NCI-H748 (cell line): ENCODE measurements around the gene PDGFA.
A peak's percentile ranks its signal among the peaks of the same experiment; 100 is the strongest.

Experiments
- DNase-seq: peaks from one replicate; lab custom pipeline; 2025; ENCODE audit not compliant: unreplicated experiment; lab: John Stamatoyannopoulos, UW

The PDGFA gene

DNA sequence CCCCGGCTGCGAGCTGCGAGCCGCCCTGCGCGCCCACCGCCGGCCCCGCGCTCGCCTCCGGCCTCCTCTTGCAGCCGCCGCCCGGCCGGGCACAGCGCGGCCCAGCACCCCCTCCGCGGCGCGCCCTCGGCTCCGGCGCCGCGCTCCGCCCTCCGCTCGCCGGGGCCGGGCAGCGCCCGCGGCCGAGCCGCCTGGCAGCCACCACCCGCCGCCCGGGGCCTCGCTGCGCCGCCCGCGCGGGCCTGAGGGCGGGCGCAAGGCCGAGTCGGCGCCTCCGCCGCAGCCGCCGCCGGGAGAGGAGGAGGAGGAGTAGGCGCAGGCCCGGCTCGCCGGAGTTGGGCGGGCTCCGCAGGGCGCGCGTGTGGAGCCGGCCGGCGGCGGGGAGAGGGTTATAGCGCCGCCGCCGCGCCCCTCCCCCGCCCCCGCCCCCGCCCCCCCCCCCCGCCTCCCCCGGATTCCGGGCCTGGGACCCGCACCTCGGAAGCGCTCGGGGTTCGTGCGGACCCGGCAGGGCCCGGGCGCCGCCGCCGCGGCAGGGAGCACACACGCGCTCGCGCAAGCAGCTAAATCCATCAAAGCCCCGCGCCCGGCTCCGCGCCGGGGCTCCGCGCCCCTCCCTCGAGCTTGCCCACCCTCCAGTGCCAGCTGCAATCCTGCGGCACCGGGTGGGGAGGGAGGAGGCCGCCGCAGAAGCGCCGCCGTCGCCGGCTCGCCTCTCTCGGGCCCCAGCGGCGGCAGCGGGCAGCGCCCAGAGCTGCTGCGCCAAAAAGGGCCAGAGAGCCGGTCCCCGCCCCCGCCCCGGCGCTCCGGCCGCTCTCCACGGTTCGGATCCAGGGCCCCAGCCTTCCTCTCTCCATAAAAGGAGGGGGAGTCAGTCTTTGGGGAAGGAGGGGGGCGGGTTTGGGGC lies at the start of gene PDGFA:
PDGFA (minus strand) TSS at position 363 of the 907 bp plus-strand sequence. CDS start 845 bp downstream, outside the sequence.
- peak; percentile 78 for DNase-seq

DNA sequence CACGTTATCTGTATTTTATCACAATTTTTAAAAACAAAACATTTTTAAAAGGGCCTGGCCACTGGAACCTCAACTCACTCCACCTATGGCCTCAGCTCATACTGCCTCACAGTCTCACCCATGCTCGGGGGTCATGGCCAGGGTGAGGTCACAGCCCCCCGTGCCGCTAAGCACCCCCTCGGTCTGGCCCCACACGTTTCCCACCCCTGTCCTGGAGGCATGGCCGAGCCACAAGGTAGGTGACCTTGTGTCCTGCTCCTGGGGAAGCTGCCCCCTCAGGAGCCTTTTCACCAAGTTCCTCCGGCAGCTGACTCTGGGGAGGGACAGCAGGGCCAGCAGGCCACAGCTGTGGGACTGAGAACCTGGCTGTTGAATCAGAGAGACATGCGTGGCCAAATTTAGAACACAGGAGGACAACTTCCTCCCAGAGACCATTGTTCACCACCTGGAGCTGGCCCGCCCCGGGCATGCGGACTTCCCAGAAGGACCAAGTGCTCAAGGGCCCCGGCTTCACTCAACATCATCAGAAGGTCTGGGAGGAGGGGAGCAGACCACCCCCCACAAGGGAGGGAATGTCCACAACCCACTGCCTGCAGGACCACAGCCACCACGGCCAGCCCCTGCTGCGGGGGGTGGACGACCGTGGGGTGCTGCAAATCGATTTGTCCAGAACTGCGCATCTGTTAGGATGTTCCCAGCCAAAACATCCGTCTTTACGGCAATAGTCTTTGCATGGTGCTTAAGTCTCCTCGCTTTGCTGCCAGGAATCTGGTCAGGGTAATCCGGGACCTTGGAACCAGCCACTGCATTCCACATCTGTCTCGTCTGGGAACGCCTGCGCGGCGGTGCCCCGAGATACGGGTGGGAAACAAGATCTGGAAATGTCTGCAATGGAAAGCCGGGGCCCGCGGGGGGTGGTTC lies 48.6 kb upstream of the PDGFA start:
- DNase-seq: no peak

DNA sequence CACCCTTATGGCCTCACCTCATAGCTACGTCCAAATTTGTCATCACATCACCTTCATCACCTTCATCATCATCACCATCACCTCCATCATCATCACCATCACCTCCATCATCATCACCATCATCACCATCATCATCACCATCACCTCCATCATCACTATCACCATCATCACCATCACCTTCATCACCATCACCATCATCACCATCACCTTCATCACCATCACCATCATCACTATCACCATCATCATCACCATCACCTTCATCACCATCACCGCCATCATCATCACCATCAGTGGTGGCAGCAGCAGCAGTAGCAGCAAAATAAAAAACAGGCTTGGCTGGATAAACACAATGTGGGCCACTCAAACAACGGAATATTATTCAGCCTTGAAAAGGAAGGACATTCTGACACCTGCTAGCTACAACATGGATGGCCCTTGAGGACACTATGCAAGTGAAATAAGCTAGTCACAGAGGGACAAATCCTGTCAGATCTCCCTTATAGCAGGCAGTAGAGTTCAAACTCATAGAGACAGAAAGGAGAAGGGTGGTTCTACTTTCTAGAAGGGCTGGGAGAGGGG lies 47.7 kb upstream of the PDGFA start:
- DNase-seq: no peak

DNA sequence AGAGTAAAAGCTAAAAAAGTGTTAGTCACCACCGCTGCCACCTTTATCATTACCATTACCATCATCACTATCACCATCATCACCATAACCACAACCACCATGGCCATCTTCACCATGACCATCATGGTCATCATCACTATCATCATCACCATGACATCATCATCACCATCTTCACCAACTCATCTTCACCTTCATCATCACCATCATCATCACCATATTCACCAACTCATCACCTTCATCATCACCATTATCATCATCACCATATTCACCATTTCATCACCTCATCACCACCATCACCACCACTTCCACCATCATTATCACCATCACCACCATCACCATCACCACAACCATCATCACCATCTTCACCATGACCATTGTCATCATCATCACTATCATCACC lies 46.5 kb upstream of the PDGFA start:
- DNase-seq: no peak

DNA sequence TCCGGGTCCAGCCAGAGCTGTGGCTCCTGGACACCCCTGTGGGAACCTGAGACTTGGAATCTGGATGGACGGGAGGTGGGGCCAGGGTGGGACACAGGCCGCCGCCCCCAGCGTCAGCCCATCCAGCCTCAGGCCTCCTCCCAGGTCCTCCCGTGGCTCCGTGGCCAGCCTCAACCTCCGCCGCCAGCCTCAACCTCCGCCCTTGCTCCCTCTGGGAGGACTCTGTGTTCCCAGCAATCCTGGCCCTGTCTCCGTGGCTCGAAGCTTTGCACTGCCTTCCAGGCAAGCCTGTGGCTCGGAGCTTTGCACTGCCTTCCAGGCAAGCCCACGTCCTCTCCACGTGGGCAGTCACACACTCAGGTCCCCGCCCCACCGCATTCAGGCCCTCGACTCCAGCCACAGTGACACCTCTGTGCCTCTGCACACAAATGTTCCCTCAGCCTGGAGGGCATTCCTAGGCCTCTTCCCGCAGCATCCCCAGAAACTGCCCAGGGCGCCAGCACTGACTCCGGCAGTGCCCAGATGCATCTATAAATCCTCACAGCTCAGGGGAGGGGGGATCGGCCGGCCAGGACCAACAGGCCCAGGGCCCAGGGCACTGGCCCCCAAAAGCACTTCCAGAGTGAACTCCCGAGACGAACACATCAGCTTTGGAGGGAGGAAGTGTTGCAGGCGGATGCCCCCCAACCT lies 44.7 kb upstream of the PDGFA start:
- DNase-seq: no peak

DNA sequence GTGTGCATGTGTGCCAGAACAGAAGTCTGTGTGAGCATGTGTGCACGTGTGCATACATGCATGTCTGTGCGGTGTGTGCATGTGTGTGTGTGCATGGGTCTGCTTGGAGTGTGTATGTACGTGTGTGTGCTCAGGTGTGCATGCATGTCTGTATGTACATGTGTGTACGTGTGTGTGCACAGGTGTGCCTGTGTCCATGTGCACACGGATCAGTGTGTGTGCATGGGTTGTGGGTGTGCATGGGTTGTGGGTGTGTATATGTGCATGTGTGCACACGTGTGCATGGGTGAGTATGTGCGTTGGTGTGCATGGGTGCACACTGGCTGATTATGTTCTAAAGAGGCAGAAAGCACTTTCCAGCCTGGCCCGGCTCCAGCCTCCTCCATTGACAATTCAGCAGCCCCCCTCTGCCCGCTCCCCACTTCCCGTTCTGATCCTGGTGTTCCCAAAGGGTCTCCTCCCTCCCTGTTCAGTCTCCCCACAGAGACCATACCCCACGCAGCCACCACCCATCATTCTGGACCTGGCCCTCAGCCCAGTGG lies 44.1 kb upstream of the PDGFA start:
- no peak for DNase-seq

DNA sequence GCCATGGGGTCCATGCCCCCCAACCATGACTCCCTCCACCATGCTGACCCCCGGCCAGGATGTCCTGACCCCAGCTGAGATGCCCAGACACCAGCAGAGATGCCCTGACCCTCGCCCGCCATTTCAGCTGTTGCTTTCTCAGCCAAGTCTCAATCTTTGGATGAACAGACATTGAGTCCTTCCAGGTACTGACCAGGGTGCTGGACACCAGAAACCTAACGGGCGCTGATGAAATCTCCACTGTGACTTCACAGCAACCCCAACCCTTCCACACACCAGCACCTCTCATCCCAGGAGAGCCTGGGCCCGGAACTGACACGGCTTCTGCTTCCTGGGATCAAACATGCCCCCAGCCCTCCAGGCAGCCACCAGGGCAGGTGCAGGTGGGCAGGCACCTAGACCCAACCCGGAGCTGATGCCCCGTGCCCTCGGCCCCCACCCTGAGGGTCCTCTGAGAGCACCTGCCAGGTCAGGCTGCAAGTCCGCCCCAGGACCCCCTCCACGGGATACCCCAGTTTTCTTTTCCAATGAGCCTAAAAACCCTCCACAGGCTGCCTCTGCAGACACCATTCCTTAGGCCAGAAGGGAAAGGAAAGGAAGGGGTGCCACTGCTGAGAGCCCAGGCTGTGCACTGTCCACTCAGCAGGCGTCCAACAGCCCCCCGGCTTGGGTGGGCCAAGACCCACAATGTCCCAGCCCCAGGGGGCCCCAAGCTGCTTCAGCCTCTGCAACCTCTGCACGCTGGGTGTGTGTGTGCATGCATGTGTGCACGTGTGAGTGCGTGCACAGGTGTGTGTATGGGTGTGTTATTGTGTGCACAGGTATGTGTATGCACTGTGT lies 43.4 kb upstream of the PDGFA start:
- no peak for DNase-seq

DNA sequence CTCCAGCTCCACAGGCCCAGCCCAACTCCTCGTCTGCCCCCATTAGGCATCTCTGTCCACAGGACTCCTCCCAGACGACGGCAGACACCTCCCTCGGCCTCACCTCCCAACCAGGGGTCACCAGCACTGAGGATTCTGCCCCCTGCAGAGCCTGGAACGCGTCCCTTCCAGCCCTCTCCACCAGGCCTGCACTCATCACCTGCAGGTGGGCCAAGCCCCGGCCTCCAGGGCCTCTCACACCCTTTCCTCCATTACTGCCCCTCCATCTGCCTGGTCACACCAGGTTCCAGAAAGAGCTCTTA lies 42.7 kb upstream of the PDGFA start:
- DNase-seq: no peak

DNA sequence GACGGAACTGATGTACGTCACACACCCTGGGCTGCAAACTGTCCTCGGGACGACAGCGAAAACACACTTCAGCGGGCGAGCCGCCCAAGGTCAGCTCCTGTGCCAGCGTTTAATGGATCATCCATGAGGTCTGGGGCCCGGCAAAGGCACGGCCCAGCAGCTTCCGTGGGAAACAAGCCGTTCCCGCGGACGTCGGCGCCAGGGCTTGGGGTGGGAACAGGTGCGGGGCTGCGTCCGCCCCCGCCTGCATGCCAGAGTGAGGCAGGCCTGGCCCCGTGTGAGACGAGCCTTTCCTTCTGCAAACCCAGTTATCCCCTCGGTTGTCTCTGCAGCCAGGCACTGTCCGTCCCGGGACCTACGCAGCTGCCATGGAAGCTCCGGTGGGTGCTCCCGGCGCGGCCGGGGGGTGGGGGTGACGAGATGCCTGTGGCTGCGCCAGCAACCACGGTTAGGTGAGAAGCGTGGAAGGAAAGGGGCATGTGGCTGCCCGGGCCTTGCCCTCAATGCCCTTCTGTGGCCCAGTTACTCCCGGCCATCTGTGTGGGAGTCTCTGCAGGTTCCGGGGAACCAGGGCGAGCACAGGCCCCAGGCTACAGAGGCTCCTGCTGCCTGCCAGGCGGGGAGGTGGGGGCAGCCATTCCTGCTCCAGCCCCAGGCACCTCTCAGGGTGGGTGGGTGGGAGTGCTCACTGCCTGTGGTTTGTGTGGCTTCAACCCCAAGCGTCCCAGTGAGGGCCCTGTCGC lies 42.2 kb upstream of the PDGFA start:
- no peak for DNase-seq

DNA sequence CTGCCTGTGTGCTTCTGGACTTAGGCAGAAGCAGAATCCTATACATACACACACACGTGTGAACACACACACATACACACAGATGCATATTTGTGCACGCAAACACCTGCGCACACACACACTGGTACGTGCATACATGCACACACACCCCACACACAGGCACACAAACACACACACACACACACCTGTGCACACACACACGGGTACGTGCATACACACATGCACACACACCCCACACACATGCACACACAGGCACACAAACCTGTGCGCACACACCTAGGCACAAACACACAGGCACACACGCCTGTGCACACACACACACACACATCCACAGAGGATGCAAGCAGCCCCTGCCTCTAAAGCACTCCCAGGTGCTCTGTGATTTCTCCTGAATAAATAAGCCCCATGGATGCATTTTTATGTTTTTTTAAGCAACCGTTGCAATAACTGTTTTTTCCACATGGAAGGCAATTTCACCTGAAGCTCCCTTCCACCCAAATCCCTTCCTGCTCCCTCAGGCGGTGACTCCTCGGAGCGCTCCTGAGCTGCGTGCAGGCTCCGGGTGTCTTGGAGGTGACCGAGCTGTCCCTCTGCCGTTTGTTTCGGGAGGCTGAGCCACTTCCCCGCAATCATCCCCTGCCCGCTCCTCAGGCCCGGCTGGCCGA lies 41.5 kb upstream of the PDGFA start:
- DNase-seq: no peak

DNA sequence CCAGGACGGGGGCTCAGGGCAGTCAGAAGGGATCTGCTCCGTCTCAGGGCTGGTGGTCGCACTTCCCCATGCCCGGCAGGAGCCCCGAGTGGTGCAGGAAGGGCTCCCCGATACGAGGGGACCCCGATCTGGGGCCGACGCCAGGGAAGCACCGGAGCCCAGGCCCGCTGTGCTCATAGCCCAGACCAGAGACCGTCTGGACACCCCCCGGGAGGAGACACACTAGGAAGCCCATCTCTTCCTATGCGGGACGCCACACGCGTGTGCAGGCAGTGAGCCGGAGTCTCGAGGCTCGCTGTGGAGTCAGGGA lies 39.7 kb upstream of the PDGFA start:
- DNase-seq: no peak

DNA sequence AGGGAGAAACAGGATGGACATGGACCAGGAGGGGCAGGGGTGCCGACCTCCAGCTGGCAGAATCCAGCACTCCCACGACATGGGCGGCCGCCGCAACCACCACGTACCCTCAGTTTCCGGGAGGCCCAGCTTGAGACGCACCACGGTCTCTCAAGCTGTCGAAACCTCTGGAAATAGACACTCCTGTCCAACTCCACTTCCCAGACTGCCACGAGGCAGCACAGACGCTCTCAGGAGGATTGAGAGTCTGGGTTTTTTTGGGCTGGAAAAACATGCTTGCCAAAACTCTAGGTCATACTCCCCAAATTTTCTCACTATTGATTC lies 37.9 kb upstream of the PDGFA start:
- DNase-seq: no peak

DNA sequence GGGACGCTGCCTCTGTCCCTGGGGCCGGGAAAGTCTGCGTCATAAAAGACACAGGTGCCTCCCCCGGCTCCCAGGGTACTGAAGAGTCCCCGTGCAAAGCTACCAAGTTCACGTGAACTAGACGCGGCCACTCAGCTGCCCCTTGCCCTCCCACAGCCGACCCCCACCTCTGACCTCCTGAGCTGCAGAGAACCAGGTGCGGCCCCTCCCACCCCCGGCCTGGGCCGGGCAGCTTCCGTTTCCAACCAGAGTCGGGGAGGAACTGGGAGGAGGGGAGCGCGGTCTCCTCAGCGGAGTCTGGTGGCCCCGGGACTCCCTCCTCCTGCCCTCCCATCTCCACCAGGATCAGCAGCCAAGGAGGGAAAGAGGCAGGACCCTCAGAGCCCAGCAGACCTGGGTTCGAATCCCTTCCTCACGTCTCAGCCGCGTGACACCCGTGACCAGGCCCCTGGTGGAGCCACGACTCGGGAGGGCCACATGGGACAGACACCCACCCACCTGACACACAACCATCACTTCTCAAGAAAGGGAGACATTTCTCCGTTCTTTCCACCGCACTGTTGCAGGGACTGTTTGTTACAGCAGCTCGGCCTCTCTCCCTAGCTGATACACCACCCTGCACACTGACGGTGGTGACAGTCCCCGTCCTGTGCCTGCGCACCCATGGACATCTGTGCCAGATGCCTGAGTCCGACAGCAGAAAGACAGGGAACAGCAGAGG lies 37.4 kb upstream of the PDGFA start:
- no peak for DNase-seq

DNA sequence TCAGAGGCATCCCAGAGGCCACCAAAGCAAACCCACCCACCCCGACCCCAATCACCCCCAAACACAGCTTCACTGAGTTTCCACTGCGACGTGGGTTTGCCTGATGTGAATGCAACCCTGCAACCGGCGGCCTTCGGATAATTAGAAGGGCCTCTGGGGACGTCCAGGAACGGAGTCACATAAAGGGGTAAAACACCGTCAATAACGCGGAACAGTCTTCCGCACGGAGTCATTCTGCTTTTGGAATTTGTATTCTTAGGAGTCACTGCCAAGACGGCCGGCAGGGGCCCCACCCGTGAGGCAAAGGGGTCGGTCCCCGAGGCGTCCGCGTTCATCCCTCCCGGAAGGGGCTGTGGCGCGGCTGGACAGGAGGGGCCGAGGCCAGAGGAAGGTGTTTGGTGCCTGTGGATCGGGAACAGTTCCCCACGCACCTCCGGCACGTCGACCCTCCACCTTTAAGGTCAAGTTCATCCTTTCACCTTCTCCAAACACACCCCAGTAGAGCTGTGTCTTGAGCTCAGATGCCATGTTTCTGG lies 36.7 kb upstream of the PDGFA start:
- no peak for DNase-seq

DNA sequence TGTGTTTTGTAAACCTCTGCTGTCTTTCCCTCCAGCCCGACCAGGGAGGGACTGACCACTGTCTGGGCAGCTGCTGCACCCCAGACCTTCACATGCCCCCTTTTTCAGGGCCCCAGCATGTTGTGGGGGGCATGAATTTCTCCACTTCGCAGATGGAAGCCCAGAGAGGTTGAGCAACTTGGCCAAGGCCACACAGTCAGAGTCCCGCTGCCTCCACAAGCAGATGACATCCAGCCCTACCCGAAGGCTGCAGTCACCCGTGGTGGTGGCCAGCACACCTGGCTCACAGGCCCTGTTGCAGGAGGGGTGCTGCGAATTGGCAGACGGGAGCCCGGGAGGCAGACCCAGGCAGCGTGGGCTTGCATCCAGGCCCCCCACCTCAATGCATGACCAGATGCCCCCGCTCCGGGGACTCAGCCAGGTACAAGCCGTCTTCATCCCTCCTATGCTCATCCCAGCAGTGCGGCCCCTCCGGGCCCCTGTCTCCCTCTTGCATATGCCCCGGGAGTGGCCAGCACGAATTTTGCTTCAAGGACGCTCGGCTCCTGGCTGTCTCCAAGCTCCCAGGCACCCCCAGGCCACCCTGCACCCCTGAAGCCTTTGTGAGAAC lies 36.0 kb upstream of the PDGFA start:
- no peak for DNase-seq

DNA sequence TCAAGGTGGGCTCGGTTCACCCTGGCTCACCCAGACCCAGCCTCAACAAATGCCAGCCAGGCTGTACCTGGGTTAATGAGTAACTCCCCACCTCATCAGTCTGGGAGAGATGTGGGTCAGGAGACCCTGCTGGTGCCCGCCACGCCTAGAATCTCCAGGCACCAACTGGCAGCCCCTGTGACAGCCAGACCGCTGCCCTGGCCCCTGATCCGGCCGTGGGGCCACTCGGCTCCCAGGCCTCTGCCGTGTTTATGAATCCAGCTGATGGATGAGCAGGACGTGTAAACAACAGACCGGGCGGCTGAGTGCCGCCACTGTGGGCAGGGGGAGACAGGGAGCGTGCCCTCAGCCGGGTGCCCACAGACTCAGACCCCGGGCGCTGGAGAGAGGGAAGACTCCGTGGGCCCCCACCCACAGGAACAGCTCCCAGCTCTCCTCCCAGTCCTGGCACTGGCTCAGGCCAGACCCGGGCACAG lies 34.0 kb upstream of the PDGFA start:
- DNase-seq: no peak

DNA sequence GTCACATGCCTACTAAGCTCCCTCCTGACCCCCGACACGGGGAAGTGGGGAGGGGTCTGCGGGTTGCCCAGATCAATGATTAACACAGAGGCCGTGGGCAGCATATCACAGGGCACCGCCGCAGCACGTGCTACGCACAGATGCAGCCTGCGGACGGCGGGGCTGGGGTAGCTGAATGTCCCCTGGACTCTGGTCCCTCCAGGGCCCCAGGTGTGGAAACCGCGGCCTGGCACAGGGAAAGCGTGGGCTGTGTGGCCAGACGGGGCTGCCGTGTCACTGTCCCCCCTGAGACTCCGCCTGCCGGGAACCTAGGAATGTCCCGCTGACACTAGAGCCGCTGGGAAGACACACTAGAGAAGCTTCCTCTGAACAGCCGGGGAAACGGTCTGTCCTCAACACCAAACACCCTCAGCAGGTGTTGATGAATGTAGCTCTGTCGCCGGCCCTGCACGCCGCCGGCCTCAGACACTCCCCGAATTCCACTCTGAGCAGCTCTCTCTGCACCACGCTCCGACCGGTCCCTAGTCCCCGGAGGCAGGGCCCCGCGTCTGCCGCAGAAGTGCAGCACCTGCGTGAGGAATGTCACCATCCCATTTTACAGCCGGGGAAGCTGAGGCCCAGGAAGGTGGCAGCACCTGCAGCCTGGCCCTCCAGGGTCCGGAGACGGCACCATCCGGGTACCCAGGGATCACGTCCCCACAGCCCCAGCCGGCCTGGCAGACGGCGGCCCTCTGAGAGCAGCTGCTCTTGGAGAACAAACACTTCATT lies 33.4 kb upstream of the PDGFA start:
- DNase-seq: no peak
